Activated CD8-positive, alpha-beta memory T cell treated with anti-CD3 and anti-CD28 coated beads, Interleukin-2, amount 50 U/mL, for 24 hours (primary cell): ENCODE measurements around the gene VPS13C.
"Not testable (repeated sequence)": the region's sequence is repeated elsewhere in the genome, so short reads cannot be mapped to it uniquely, and the experiment has no call there.

Source experiments
- DNase-seq: peaks from one replicate; pipeline ENCODE4 v3.0.0-alpha.2; 2020; ENCODE audit errors: extremely low read depth

VPS13C gene

DNA sequence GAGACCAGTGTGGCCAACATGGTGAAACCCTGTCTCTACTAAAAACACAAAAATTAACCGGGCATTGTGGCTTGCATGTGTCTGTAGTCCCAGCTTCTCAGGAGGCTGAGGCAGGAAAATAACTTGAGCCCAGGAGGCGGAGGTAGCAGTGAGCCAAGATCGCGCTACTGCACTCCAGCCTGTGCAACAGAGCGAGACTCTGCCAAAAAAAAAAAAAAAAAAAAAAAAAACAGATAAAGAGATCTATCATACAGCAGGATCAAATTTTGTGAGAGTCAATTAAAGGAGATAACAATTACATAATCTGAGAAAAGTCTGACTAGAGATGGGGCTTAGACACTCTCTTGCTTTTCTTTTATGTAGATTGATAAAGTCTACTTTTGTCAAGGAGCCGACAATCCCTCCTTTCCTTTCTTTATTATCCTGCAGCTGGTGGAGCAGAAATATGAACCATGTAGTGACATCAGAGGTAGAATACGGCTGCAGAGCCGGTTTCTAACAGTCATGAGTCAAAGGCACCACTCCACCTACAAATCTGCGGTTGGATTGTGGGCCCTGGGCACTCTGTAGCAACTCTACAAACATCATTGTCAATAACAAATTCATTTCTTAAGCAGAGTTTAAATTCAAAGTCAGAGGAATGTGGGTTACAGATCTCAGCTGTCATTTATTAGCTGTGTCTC is 15.5 kb upstream of the VPS13C start:
- DNase-seq = no peak

DNA sequence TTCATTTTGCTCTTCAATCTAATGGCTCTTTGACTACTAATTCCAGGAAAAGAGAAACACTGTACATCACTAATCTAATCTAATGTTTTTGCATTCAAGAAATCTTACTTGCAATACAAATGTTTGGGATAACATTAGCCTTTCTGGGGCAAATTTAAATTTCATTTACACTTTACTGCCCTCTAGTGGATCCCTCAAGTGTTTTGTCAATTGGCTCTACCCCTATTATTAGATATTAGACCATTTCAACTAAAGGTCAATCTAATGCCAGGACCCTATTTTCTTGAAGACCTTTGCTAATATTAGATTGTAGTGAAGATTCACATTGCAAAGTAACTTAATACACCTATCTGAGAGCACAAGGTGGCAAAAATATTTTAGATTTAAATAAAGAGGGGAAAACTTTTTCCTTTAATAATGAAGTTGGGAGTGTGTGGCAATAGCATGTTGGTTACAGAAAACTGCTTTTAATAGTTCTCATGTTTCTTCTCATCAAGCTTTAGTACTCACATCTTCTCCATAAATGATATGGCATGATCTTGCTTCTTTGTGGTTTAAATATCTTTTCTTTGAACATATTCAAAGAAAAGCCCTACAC is 11.6 kb upstream of the VPS13C start:
- DNase-seq = no peak

DNA sequence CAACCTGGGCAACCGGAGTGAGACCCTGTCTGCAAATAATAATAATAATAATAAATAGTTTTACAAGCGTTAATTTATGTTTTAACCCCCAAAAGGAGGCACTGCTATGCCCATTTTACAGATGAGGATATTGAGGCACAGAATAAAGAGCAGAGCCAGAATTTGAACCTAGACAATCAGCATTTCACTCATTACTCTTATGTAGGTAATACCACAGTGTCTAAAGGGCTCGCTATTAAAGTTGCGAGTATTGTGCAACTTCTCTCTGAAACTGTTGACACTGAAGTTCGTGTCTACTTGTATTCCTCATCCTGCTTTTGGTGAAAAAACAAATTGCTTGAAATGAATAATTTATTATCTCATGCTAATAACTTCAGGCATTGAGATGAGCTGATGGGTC is 9.3 kb upstream of the VPS13C start:
- no peak for DNase-seq

DNA sequence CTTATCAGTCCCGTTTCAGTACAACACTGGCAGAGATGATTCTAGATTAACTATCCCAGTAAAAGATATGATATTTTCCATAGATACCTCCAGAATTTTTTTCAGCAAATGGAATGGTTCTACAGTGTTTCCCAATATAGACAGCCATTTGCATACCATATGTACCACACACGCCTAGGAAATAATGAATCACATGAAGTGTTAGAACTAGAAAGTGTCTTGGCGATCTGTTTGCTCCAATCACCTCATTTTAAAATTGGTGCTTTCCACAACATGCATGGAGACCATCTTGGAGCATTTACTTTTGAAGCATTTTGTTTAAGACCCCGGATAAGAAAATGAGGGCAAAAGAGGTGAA is 8.5 kb upstream of the VPS13C start:
- DNase-seq = no peak

DNA sequence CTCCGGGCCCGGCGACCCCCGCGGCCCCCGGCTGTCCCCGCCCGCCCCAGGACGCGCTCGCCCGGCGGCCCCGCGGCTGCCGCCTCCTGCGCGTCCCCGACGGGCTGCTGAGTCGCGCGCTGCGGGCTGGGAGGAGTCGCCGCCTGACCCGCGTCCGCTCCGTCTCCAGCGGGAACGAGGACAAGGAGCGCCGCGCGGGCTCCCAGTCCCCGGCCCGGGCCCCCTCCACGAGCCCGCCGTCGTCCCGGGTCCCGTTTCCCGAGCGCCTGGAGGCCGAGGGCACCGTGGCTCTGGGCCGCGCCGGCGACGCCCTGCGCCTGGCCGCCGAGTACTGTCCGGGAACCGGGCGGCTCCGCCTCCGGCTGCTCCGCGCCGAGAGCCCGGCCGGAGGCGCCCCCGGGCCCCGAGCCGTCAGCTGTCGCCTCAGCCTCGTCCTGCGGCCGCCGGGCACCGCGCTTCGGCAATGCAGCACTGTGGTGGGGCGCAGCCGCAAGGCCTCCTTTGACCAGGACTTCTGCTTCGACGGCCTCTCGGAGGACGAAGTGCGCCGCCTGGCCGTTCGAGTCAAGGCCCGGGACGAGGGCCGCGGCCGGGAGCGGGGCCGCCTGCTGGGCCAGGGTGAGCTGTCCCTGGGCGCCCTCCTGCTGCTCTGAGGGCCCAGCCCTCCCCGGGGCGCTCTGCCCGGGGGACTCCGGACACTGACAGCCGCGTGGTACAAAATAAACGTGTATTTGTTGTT is 8.0 kb upstream of the VPS13C start:
- DNase-seq = no peak

DNA sequence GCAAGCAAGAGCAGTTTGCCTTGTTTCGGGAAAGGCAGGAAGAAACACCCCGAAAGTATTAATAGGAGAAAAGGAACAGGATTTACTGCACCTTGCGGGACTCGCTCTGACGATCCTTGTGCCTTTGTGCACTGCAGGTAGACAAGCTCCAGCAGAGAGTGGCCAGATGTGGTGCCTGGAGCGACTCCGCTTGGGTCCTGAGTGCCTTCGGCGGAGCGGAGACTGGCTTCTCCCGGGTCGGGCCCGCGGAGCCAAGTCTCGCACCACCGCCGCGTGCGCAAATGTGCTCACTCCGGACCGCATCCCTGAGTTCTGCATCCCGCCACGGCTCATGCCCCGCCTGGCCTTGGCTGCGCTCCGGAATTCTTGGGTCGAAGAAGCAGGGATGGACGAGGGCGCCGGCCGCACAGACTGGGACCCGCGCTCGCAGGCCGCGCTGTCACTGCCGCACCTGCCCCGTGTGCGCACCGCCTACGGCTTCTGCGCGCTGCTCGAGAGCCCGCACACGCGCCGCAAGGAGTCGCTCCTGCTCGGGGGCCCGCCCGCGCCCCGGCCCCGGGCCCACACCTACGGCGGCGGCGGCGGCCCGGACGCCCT is 7.3 kb upstream of the VPS13C start:
- no peak for DNase-seq

DNA sequence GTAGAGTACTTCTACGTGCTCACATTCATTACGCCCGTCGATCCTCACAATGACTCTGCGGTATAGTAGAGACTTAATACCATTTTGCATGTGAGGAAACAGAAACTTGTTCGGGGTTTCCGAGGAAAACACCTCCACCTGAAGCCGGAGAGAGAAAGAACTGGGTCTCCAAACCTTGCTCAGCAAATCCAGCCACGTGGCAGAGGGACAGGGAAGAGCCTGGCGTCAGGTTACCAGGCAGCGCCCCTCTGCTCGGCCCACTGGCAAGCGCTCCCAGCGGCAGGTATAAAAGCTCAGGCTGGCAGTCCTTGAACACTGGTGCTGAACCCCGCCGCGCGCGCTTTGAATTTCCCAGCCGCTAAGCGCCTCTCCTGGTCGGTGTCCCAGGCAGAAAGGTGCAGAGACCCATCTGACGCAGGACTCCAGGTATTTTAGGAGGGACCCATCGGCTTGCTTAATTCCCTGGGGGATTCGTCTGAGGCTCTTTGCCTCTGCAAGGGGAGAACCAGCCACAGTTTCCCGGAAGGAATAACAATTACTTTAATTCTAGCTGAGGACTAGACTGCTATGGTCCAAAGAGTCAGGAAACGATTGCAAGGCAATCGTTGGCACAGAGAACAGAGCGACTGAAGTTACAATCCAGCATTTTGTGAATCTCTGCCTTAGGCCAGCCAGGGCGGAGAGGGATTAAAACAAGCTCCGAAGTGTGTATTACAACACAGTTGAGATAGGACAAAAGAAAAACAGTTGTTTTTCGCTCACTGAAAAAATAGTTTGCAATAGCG is 6.6 kb upstream of the VPS13C start, which contains the start of gene C2CD4A:
Gene C2CD4A, plus strand, starts transcription at position 315 of the 785 bp plus-strand sequence. CDS start 637 bp downstream, outside the sequence.
- DNase-seq = no peak

DNA sequence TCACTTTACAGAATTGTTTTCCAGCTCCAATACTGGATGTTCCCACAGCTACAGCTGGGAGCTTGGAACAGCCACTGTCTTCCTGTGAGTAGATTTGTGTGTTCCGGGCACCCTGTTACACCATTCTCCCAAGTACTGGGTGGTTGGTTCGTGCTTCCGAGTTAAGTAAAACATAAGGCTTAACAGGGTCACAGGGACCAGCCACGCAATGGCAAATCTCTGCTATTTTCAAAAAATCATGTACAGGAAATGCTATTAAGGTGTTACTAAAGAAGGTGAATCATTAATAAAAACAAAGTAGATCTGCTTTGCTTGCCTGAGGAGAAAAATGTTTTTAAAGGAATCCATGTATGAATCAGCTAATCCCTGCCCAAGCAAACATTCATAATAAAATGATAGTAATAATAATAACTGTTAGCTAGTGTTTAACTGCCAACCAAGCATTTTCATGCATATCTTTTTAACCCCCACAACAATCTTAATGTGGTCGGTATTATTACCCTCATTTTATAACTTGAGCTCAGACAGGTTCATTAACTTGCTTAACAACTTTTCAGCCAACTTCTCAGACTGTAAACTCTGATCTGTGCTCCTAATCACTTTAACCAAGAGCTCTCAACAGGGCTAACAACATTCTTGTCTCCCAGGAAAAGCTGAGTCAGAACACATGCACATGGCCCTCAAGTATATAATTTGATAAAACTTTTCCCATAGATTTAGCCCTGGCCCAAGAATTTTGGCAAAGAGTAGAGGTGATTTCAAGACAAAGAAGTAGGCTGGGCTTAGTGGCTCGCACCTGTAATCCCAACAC is 3.8 kb upstream of the VPS13C start:
- no peak for DNase-seq

DNA sequence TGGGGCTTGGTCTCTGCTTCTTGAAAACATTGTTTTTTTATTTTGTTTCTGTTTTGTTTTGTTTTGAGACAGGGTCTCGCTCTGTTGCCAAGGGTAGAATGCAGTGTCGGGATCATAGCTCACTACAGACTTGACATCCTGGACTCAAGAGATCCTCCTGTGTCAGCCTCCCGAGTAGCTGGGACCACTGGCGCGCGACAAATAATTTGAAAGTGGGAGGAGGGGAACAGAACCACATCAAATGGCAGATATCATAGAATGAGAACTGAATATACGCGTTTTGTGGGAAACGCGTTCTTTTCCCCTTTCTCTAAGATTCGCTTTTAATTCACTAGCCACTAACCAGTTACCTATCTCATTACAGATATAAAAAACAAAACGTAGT is 641 bp upstream of the VPS13C start:
- DNase-seq = no peak

DNA sequence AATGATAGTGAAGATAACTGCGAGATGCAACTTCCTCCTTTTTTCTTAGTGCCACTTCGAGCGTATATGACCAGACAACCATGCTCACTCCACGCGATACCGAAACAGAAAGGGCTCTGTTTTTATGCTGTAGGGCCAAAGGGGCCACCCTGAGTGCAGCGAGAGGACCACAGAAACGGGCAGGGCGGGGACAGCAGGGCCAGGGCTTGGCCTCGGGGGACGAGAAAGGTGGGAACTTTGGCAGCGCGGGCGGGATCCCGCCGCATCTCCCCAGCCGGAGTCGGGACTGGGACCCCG is 483 bp downstream of the VPS13C start:
- no peak for DNase-seq

DNA sequence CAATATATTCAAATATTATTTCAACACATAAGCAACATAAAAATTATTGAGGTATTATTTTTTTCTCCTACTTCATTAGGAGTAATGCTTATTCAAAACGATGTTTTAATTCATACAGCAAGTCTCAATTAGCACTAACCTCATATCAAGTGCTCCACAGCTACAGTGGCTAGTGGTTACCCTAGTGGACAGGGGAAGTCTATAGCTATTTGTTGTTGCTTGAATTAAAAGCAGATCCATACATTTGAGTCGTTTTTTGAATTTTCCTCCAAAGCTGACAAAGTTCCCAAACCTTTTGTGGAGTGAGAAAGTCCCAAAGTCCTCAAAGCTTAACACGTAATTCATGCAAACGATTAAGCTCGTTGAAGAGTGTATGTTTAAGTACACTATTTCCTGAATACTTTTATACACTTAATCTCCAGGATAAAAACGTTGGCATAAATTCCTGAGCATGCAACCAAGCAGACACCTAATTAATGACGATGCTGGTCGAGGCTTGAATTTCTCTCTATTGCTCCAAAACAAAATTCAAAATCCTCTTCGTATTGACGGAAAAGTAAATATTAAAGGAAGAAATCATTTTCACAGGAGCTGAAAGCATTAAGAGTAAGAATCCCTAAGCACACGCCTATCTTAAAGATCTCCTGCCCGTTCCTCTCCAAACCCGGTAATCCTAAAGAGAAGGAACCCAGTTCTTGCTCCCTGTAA is 985 bp downstream of the VPS13C start:
- no peak for DNase-seq

DNA sequence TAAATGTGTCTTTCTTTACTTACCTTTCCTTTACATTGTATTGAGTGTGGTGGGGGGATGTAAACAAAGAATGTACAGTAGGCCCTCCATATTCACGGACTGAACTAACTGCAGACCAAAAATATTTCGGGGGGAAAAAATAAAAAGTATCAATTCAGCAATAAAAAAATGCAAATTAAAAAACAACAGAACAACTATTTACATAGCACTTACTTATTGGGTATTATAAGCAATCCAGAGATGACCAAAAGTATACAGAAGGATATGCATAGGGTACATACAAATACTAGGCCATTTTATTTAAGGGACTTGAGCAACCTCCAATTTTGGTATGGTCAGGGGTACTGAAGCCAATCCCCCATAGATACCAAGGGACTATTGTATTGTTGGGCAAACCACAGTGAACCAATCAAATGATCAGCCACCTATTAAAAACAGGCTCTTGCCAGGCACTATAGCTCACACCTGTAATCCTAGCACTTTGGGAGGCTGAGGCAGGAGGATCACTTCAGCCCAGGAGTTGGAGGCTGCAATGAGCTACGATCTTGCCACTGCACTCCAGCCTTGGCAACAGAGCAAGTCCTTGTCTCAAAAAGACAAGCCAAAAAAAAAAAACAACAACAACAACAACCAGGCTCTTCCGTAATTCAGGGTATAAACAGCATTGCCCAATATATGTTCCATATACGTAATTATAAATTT is 1.8 kb downstream of the VPS13C start:
- DNase-seq = no peak

DNA sequence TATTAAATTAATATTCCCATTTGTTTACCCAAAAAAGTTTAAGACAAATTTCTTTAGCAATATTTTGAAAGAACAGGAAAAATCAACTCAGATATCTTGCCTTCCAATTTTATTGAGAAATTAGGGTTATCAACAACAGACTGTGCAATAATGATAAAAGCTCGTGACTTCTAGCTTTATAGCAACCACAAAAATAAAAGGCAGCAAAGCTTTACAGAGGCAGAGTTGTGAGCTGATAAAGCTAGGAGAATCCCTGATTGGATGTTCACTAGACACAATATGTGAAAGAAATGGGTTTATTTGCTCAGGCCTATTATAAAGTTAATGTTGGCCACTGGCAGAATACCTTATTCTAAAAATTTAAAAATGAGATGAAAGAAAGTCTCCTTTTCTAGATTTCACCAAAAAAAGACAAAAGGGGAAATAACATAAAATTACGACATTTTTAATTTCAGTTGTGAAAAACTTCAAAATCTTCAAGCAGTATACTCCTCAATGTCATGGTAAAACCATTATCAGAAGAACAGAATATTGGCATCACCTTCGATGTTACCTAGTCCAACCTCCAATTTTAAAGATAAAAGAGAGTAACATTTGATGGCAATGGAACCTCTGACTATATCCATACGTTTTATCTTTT is 2.8 kb downstream of the VPS13C start:
- DNase-seq = no peak

DNA sequence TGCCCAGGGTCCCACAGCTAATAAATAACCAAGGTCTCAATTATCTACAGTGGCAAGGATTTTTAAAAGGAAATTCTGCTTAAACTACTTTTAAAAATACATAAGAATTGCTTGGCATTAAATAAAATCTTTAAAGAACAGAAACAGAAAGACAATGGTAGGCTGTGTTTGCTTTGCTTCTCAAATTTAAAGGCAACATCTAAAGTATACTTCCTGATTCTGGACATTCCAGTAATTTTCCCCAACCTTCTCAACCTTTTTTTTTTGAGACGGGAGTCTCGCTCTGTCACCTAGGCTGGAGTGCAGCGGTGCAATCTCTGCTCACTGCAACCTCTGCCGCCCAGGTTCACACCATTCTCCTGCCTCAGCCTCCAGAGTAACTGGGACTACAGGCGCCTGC is 5.3 kb downstream of the VPS13C start:
- no peak for DNase-seq

DNA sequence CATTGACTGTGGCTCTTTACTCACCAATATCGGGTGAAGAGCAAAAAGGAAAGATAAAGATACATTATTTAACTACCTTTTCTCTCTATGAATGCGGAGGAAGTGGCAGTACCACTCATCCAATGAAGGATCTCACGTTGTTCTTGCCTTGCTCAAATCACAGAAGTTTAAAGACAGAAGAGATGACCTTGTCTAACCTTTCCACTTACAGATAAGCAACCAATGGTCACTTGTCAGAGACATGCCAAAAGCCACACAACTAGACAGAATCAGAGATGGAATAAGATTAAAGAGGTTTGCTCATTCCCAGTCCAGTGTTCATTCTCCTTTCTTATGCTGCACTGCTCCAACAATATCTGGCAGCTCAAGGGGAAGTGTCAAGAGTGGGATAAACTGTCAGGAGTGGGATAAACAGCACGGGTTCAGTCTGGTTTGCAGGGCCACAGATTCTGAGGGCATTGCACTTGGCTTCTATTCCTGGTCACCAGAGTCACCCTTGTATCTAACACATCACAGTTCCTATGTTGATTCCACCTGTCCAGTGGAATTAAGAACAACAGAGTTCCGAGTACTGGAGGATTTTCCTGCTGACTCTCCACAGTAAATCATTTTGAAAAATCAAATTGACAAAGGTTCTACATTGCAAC is 6.7 kb downstream of the VPS13C start:
- DNase-seq = no peak

DNA sequence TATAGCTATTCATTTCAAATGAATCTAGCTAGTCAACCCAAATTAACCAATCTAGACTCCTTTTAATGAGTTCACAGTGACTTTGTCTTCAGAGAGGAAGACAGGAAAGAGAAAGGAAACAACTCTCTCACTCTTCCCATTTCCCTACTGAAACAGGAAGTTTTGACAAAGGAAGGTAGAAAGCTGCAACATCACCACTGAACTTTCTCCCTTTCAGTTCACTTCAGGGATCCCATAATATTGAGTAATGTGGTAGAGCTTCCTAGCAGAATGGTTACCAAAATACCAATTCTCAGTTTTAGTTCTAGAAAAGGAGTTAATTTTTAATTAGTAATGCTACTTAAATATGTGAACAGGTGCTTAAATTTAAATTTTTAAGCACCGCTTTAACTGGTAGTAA is 7.5 kb downstream of the VPS13C start:
- no peak for DNase-seq

DNA sequence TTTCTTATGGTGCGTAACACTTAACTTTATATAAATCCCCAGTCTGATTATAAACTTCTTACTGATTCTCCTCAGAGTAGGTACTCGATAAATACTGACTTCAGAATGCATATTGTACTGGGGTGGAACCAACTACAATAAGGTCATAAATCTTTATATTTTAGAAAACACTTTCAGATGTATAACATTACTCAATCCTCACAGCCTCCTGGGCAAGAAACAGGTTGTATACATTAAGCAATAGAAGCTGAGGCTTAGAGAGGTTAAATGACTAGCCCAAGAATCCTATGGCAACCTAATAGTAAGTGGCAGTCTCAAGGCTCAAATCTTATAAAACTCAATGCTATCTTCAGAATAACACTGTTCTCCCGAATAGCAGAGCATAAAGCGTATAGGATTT is 9.1 kb downstream of the VPS13C start:
- DNase-seq = no peak

DNA sequence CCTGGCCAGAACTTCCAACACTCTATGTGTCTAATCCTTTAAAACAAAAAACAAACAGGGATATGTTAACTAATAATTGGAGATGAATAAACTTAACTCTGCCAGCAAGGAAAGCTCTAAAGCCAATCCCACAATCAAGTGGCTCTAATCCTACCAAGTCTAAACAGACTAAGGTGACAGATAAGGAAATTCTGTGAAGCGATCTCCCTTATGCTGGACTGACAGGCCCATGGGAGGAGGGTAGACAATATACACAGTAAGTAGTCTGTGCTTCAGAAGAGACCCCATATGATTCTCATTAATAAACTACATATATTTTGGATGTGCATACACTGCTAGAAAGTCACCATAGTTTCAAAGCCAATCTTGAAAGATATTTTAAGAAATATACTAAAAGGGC is 10.1 kb downstream of the VPS13C start:
- DNase-seq = no peak

DNA sequence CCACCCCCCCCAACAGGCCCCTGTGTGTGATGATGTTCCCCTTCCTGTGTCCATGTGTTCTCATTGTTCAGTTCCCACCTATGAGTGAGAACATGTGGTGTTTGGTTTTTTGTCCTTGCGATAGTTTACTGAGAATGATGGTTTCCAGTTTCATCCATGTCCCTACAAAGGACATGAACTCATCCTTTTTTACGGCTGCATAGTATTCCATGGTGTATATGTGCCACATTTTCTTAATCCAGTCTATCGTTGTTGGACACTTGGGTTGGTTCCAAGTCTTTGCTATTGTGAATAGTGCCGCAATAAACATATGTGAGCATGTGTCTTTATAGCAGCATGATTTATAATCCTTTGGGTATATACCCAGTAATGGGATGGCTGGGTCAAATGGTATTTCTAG is 12.0 kb downstream of the VPS13C start:
- not testable (repeated sequence) for DNase-seq
